ENCODE data around the gene AFG3L2. TPM values are rescaled to one million over a fixed set of nuclear protein-coding genes. Genes with fewer than 3 reads are reported as not detected.
"Not testable (repeated sequence)": the region's sequence is repeated elsewhere in the genome, so short reads cannot be mapped to it uniquely, and the experiment has no call there.

The AFG3L2 gene
- total RNA-seq, 1 donor from 2014 or later, result 31.7 TPM

DNA sequence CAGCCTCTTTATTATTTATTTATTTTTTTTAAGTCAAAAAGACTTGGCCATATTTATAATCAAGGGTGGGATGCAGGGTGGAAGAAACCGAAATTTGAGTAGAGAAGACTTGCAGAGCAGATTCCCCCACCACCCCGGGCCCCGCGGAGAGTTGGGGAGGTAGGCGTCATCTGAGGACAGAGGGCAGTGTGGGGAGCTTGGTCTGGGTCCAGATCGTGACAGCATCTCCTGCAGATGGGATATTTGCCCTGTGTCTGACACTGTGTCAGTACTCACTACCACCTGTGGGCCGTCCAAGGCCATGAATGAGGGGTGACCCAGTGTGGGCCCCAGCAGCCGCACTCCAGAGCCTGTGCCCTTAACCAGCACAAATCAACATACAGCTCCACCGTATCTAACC lies 20.2 kb upstream of the AFG3L2 start:
- no peak for DNase-seq (ENCODE audit: low read depth in 2 of 2)

DNA sequence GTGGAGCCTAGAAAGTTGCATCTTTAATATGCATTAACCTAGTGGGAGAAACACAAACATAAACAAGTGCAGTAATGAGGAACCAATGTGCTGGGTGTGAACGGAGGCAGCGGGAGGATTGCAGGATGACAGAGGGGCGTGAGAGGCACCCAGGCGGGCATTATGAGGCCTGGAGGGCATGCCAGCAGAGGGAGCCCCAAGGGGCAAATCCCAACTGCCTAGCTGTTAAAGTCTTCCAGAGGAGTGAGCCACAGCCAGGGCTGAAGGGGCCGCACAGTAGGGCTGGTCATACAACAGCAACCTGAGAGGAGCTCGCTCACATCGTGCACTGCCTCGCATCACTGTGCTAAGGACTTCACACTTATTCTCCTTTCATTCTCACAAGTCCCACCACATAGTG lies 17.4 kb upstream of the AFG3L2 start:
- peak; percentile 38 to 40 for DNase-seq (ENCODE audit: low read depth in 2 of 2)

DNA sequence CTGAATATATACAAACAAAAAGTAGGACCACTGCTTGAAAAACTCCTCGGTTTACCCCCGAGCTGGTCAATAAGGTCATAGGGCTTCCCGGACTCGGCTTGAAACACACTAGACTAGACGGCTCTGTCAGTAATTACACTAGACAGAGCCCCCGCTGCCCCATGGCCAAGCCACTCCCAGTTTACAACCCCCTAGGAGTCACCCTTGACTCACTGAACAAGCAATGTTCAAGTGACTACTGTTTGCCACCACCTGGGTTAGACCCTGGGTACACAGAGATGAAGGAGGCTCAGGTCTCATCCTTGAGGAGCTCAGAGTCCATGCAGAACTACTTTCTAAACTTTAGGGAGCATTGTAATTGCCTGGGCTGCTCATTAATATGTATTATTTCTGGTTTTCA lies 17.0 kb upstream of the AFG3L2 start:
- no peak for DNase-seq (ENCODE audit: low read depth in 2 of 2)

DNA sequence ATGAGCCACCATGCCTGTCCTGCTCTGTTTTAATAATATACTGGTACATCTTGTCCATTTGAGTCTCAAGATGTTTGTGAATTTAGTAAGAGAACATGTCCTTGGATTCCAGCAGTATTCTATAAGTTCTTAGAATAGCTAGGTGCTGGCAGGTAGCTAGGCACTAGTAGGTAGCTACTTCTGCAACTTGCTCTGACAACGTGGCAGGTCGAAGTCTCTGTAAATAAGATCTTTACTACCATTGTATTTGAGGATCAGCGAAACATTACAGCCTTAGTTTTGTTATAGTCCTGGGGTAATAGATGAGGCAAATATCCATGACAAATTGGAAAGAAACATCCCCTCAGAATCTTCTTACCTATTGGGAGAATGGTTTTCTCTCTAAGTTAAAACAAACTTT lies 16.5 kb upstream of the AFG3L2 start:
- no peak for DNase-seq (ENCODE audit: low read depth in 2 of 2)

DNA sequence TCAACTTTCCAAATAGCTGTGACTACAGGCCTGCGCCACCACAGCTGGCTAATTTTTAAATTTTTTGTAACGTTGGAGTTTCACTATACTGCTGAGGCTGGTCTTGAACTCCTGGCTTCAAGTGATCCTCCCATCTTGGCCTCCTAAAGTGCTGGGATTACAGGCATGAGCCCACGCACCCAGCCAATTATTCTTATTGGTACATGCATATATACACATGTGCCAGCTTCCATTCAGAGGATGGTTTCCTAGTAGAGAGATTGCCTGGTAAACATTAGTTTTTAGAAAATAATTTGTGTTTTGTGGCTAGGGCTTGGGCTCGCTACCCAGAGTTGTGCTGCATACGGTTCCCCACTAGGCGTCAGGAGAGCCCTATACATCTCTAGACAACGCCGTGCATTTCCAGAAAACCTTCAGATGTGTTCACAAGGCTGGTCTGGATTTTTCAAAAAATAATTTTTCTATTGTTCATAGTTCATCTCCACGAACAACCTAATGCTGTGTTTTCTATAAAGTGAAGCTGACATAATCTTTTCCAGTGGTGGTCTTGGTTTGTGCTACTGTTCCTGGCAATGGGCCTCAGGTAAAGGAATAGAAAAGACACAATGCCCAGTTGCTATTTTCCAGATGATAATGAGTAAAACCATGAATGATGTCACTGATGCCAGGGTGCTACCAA lies 14.6 kb upstream of the AFG3L2 start:
- peak; percentile 74 to 83 for DNase-seq (ENCODE audit: low read depth in 2 of 2)

DNA sequence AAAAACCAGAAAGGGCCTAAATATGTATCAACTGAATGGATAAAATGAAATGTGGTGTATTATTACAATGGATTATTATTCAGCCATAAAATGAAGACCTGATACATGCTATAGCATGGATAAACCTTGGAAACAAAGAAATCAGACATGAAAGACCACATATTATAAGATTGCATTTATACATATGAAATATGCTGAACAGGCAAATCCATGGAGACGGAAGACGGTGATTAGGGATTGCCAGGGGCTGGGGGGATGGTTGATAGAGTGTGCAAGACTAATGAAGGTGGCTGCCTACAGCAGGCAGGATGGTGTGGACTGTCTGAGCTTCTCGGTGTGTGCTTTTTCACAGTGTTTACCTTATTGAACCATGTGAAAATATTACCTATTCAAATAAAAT lies 11.4 kb upstream of the AFG3L2 start:
- DNase-seq (ENCODE audit: low read depth in 2 of 2), result no peak

DNA sequence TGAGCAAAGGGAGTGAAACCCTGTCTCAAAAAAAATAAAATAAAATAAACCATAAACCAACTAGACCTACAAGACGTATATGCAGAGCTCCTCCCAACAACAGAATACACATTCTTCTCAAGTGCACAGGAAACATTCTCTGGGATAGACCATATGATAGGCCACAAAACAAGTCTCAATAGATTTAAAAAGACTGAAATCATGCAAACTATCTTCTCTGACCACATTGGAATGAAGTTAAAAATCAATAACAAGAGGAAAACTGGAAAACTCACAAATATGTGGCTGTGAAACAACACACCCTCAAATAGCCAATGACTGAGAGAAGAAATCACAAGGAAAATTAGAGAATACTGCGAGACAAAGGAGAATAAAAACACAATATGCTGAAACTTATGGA lies 7.2 kb upstream of the AFG3L2 start:
- no peak for DNase-seq (ENCODE audit: low read depth in 2 of 2)

DNA sequence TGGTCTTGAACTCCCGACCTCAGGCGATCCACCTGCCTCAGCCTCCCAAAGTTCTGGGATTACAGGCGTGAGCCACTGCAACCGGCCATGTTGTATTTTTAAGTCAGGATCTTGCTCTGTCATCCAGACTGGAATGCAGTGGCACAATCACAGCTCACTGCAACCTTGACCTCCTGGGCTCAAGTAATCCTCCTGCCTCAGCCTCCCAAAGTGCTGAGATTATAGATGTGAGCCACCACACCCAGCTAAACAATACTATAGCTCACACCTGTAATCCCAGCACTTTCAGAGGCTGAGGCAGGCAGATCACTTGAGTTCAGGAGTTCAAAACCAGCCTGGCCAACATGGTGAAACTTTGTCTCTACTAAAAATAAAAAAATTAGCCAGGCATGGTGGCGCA lies 6.7 kb upstream of the AFG3L2 start:
- not testable (repeated sequence) for DNase-seq (ENCODE audit: low read depth in 2 of 2)

DNA sequence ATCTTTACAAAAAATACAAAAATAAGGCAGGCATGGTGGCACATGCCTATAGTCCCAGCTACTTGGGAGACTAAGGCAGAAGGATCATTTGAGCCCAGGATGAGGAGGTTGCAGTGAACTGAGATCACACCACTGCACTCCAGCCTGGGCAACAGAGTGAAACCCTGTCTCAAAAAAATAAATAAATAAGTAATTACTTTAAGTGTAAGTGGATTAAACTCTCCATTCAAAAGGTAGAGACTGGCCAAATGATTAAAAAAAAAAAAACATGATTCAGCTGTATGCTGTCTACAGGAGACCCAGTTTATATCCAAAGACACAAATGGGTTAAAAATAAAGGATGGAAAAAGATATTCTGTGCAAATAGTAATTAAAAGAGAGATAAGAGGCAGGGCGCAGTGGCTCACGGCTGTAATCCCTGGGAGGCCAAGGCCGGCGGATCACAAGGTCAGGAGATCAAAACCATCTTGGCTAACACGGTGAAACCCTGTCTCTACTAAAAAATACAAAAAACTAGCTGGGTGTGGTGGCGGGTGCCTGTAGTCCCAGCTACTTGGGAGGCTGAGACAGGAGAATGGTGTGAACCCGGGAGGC lies 5.3 kb upstream of the AFG3L2 start:
- DNase-seq (ENCODE audit: low read depth in 2 of 2), result not testable (repeated sequence)

DNA sequence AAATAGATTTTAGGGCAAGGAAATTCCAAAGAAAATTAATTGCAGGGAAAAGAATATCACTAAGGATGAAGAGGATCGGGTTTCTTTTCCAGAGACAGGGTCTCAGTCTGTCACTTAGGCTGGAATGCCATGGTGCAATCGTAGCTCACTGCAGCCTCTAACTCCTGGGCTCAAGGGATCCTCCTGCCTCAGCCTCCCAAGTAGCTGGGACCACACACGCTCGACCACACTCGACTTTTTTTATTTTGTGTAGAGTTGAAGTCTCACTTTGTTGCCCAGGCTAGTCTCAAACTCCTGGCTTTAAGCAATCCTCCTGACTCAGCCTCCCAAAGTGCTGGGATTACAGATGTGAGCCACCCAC lies 1.2 kb upstream of the AFG3L2 start:
- not testable (repeated sequence) for DNase-seq (ENCODE audit: low read depth in 2 of 2)

DNA sequence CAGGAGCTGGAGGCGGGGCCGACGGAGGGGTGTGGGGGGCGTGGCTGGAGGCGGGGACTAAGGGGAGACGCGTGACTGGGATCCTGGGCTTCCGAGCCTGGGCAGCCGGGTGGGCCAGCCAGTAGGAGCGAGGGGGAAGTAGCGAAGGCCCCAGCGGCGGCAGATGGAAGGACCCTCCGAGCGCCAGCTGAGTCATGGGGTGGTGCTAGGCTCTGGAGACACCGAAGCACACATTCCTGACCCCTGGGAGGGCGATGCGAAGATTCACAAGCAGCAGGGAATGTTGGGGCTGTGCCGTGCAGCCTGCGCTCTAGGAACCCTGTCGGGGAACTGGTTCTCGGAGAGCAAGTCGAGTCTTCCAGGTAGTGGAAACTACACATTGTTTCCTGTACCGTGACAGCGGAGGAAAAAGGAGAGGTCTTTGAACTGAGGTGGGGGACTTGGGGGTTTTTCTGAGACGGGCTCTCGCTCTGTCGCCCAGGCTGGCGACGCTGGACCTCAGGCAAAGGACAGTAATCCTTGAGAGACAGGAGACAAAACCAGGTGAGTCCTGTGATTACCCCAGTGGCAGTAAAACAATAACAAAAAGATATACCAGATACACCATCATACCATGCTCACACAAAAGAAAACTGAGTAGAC lies 650 bp upstream of the AFG3L2 start:
- DNase-seq (ENCODE audit: low read depth in 2 of 2), result no peak

DNA sequence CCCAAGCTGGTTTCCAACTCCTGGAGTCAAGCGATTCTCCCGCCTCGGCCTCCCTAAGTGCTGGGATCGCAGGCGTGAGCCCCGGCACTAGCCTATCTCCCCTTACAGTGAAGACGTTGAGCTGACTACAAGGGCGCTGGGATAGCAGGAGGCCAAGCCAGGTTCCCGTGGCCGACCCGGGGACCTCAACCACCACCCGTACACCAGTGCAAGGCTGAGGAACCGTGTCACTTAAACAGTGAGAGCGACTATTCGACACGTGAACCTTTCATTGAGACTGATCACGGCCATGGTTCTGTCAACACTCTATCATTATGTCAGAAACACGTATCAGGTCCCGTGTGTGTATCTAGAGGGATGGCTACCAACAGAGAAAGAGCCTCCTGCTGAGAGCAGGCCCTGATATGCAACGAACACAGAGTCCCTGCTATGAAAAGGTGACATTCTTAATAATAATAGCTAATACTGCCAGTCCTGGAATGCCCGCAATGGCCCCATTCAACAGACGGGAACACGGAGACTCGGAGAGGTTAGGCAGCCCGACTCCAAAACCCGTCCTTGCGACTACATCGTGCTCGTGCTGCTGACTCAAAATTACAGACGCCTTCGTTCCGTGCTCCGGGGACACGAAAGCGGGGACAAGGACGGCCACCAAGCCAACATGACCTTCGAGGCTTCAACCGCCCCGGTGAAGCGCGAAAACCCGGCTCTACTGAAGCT lies 833 bp downstream of the AFG3L2 start:
- peak in 1 of 2 donors; percentile 51 for DNase-seq (ENCODE audit: low read depth in 2 of 2)

DNA sequence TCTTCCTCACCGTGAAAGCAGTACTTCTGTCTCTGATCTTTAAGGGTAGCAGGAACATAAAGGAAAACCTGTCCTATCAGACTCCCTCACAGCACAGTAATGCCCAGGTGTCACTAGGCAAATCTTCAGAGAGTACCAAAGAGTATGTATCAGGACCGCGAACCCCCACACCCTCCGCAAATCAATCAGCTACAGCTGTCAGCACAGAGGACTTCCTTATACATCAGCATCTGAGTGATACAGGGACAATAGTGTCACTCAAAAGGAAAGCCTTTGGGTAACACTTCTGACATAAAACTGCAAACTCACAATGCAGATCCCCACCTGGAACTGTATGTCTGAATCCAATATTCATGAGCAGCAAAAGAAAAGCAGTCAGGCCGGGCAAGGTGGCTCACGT lies 2.6 kb downstream of the AFG3L2 start:
- no peak for DNase-seq (ENCODE audit: low read depth in 2 of 2)

DNA sequence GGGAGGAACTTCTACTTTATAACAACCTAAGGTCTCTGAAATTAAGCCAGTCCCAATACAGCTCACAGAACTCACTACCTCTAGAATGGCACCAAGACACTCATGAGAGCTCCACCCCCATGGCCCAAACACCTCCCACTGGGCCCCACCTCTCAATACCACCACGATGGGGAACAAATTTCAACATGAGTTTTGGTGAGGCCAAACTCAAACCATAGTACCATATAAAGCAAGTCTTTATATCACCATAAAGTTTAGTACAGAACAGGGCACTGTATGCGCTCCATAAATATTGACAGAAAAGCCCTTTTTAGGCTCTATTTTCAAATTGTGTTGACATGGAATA lies 3.3 kb downstream of the AFG3L2 start:
- no peak for DNase-seq (ENCODE audit: low read depth in 2 of 2)

DNA sequence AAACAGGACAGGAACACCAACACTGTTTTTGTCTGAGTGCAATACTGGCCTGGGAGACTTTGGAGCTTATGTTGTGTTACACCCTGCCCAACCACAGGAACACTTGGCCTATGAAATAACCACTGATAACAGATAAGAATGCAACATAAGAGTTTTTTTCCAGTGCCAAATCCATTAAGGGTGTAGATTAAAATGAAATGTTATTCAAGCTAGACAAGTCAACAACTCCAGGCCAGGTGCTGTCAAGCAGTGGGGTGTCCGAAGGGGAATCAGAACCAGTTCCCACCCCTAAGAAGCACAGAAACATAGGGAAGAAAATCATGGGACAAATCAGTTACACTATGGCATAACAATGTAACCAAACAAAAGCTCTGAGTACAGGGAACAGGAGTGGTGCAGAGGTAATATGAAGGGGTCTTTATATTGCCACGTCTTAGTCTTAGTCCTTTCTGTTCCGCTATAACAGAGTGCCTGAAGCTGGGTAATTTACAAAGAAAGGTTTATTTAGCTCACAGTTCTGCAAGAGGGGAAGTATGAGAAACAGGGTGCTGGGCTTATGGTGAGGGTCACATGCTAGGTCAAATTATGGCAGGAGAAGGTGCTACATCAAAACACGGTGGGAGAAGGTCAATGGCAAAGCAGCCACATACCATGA lies 3.8 kb downstream of the AFG3L2 start:
- DNase-seq (ENCODE audit: low read depth in 2 of 2), result no peak

DNA sequence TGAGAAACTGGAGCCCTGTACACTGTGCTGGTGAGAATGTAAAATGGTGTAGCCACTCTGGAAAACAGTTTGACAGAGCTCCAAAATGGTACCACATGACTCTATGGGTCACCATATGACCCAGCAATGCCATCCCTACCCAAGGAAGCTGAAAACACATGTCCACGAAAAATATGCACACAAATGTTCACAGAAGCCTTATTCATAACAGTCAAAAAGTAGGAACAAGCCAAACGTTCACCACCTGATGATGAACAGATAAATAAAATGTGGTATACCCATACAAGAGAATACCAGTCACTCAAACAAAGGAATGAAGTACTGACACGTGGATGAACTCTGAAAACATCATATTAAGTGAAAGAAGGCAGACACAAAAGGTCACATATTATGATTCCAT lies 4.6 kb downstream of the AFG3L2 start:
- no peak for DNase-seq (ENCODE audit: low read depth in 2 of 2)

DNA sequence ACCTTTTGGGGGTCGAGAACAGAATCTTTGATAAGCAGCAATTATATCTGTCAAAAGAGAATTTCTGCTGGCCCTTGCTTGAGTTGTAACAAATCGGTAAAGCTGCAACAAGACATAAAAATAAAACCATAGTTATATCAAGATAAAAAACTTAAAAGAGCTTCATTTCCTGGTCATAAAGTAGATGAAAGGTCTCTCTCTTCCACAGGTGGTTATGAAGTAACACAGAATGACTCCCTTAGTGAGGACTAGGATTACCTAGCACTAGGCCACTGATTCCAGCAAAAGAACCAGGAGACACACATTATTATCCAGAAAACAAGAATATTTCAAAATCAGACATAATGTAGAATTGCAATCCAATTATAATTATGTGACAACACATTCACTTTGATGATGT lies 5.4 kb downstream of the AFG3L2 start:
- no peak for DNase-seq (ENCODE audit: low read depth in 2 of 2)

DNA sequence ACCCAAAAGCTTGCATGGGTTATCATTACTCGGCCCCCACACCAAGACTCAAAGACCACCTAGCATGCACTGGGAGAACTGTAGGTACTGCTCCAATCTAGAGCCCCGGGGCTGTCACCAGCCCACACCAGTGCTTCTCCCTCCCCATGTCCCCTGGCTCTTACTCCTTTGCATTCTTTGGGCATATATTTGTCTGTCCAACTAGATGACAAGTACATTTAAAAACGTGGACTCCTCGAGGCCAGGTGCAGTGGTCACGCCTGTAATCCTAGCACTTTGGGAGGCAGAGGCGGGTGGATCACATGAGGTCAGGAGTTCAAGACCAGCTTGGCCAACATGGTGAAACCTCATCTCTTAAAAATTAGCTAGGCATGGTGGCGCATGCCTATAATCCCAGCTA lies 7.8 kb downstream of the AFG3L2 start:
- DNase-seq (ENCODE audit: low read depth in 2 of 2), result no peak

DNA sequence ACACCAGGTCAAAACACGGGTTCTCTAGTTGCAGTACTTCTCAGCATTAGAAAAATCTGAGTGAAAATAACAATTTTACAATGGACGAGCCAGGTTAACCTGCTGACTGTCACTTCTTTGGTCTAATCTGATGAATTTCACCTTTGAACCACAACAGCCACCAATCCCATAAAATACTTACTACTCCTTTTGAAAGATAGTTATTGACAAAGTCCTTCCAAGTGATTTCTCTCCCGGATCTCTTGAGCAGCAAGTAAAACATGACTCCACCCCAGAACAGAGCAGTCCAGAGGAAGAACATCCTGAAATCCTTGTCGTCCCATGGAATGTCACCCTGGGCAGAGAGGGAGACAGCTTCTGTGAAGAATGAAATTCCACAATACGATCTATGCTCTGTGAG lies 10.2 kb downstream of the AFG3L2 start:
- no peak for DNase-seq (ENCODE audit: low read depth in 2 of 2)

DNA sequence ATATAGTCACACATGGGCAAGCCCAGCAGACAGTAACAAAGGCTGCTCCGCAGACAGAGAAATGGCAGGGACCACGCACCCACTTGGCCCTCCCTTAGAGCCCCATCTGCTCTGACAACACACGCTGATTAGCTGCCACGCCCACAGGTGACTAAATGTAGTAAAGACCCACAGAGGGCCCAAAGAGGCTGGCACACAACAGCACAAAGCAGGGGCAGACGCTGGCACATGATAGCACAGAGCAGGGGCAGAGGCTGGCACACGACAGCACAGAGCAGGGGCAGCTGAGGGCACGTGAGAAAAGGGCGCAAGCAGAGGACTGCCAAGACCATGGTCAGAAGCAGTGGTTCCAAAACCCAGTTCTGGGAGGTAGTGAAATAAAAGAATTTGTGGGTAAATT lies 10.6 kb downstream of the AFG3L2 start:
- no peak for DNase-seq (ENCODE audit: low read depth in 2 of 2)

DNA sequence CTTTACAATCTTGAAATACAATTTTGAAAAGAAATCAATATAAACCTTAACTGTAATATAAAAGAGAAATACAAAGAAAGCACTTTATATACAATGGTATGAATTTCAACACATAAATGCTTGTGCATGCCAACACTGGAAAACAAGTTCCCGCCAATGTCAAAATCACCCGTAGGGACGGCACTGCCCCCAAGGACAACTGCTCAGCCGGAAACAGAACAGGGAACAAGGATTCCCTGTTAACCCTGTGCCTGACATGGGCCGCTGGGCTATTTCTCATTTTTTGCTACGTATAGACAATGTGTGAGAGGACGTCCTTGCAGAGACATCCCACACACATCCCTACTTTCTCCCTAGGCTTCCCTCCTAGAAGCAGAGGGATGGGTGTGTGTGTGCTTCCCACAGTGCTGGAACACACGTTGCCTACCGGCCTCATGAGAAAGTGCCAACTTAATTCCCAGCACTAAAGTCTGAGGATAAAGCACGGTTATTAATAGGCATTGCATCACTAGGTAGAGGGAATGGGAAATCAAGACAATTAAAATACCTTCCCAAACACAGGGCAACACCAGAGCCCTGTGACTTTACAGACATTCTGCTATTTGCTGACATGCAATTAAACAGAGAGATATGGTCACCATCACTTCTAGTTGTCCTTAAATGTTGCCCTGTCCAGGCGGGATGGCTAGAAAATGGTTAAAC lies 14.4 kb downstream of the AFG3L2 start:
- no peak for DNase-seq (ENCODE audit: low read depth in 2 of 2)

Data from lung microvascular endothelial cell (primary cell).